HCT116 (cell line): ENCODE data around the gene CATSPERE.

ENCODE experiments used
- EZH2 ChIP-seq: fragments of 200-600 bp; sonication (generic); IDR thresholded peaks from 2 replicates; pipeline ENCODE4 v1.6.1; 2017; ENCODE audit warnings: antibody characterized with exemption, mixed run types
- JUND ChIP-seq: IDR thresholded peaks from 2 replicates; pipeline ENCODE4 v1.6.1; 2012
- POLR2A ChIP-seq: IDR thresholded peaks from 2 replicates; pipeline ENCODE4 v1.7.0; 2011; ENCODE audit warnings: borderline replicate concordance; ENCODE audit not compliant: insufficient read depth, insufficient read length; ENCODE audit errors: extremely low read depth
- POLR2AphosphoS5 ChIP-seq: IDR thresholded peaks from 2 replicates; pipeline ENCODE4 v1.6.1; 2011; ENCODE audit warnings: mild to moderate bottlenecking, low read depth, low read length, moderate library complexity
- SP1 ChIP-seq: IDR thresholded peaks from 2 replicates; pipeline ENCODE4 v1.6.1; 2012; ENCODE audit warnings: low read depth
- TF ChIP-seq, protein P1 (sequence below), 3 experiments: fragments of 200-600 bp in 1 of 3; sonication (generic) in 1 of 3; IDR thresholded peaks in 2 of 3; conservative IDR thresholded peaks in 1 of 3; 2 replicates each; pipeline ENCODE4 v1.5.1; 2012 to 2017; ENCODE audit warnings: low read depth in 2 of 3, low read length in 2 of 3, antibody characterized with exemption in 1 of 3, borderline replicate concordance in 1 of 3, control low read depth in 1 of 3, mild to moderate bottlenecking in 1 of 3, mixed read lengths in 1 of 3, mixed run types in 1 of 3, moderate library complexity in 1 of 3; ENCODE audit not compliant: insufficient read depth in 1 of 3

DNA sequence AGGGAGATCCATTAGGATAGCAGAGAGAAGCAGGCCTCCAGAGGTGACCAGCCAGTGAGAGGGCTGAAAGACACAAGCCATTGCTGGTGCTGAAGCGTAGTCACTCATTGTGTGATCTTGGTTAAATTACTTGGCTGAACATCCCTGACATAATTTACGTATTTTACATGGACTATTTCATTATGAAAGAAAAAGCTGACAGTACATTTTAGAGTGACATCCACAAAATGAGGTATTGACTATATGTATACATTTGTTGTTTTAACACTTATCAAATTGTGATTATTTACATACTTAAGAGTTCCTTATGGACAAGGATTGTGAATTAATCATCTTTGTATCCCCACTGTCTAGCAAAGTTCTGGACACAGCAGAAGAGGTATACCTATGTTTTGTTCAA lies 206.7 kb downstream of the CATSPERE start:
- TF ChIP-seq SP1 (no peak), POLR2AphosphoS5 (no peak), JUND (no peak), POLR2A (no peak), EZH2 (no peak)
- TF ChIP-seq, protein P1, sequence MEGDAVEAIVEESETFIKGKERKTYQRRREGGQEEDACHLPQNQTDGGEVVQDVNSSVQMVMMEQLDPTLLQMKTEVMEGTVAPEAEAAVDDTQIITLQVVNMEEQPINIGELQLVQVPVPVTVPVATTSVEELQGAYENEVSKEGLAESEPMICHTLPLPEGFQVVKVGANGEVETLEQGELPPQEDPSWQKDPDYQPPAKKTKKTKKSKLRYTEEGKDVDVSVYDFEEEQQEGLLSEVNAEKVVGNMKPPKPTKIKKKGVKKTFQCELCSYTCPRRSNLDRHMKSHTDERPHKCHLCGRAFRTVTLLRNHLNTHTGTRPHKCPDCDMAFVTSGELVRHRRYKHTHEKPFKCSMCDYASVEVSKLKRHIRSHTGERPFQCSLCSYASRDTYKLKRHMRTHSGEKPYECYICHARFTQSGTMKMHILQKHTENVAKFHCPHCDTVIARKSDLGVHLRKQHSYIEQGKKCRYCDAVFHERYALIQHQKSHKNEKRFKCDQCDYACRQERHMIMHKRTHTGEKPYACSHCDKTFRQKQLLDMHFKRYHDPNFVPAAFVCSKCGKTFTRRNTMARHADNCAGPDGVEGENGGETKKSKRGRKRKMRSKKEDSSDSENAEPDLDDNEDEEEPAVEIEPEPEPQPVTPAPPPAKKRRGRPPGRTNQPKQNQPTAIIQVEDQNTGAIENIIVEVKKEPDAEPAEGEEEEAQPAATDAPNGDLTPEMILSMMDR (IDR thresholded peaks at IDR 0.05 in 2 of 3, conservative IDR thresholded peaks at IDR 0.05 in 1 of 3; ENCODE audit: borderline replicate concordance in 1 of 3, insufficient read depth in 1 of 3, low read depth in 2 of 3, low read length in 2 of 3) = no peak
